WTC11 (cell line): ENCODE data around the gene SMIM5. TPM values are rescaled to one million over a fixed set of nuclear protein-coding genes. Genes with fewer than 3 reads are reported as not detected.
A peak's percentile ranks its signal among the peaks of the same experiment; 100 is the strongest.

Experiments
- ATAC-seq: fragments of 200-7000 bp; cut with Tn5 transposase; 2 replicates; pipeline ENCODE4 v1.10.0; 2021; ENCODE audit warnings: mild to moderate bottlenecking, moderate library complexity
- CTCF ChIA-PET: fragments of 300-600 bp; sonication (Branson Sonifier 250); formaldehyde crosslinking; loops from one replicate; lab custom pipeline; 2021; ENCODE audit warnings: antibody characterized with exemption; lab: Charles Lee
- POLR2A ChIA-PET: fragments of 350-600 bp; sonication (Branson Sonifier 250); formaldehyde crosslinking; loops from one replicate; lab custom pipeline; 2021; ENCODE audit warnings: antibody characterized with exemption; lab: Charles Lee
- DNase-seq: peaks from one replicate; pipeline ENCODE4 v3.0.0; 2021; ENCODE audit warnings: low spot score
- H3K27ac Mint-ChIP-seq: 2 replicates; pipeline ENCODE4 v1.8.0; 2021; ENCODE audit warnings: mixed read lengths
- H3K27me3 Mint-ChIP-seq: 2 replicates; pipeline ENCODE4 v1.8.0; 2021; ENCODE audit warnings: low read depth, mild to moderate bottlenecking, moderate library complexity, mixed read lengths
- H3K36me3 Mint-ChIP-seq: 2 replicates; pipeline ENCODE4 v1.8.0; 2021; ENCODE audit warnings: mixed read lengths
- H3K4me1 Mint-ChIP-seq: 2 replicates; pipeline ENCODE4 v1.8.0; 2022; ENCODE audit warnings: mixed read lengths
- H3K4me3 Mint-ChIP-seq: 2 replicates; pipeline ENCODE4 v1.8.0; 2021; ENCODE audit warnings: mild to moderate bottlenecking, moderate library complexity, mixed read lengths
- H3K9me3 Mint-ChIP-seq: 2 replicates; pipeline ENCODE4 v1.8.0; 2021; ENCODE audit warnings: mixed read lengths
- ESRRA ChIP-seq: sonication (generic); formaldehyde crosslinking; IDR thresholded peaks from 2 replicates; pipeline ENCODE4 v1.8.1; 2022; ENCODE audit warnings: mild to moderate bottlenecking, missing genetic modification reagents, borderline replicate concordance
- FOXP1 ChIP-seq: sonication (generic); formaldehyde crosslinking; IDR thresholded peaks from 2 replicates; pipeline ENCODE4 v1.8.0; 2022; ENCODE audit warnings: missing genetic modification reagents, mild to moderate bottlenecking, moderate library complexity, borderline replicate concordance
- HMGA2 ChIP-seq: fragments of 250-450 bp; sonication (Bioruptor Pico); IDR thresholded peaks from 2 replicates; pipeline ENCODE4 v1.4.0; 2021; ENCODE audit warnings: mild to moderate bottlenecking, moderate library complexity
- IRF2 ChIP-seq: sonication (generic); formaldehyde crosslinking; IDR thresholded peaks from 2 replicates; pipeline ENCODE4 v1.8.0; 2022; ENCODE audit warnings: low read depth, missing genetic modification reagents, borderline replicate concordance
- JAZF1 ChIP-seq: fragments of 250-450 bp; sonication (Bioruptor Pico); IDR thresholded peaks from 2 replicates; pipeline ENCODE4 v1.9.0; 2021; ENCODE audit warnings: moderate library complexity, mild to moderate bottlenecking, inconsistent platforms
- JUN ChIP-seq: sonication (generic); formaldehyde crosslinking; IDR thresholded peaks from 2 replicates; pipeline ENCODE4 v1.8.0; 2023; ENCODE audit warnings: mild to moderate bottlenecking, missing genetic modification reagents
- KAT7 ChIP-seq: sonication (generic); formaldehyde crosslinking; IDR thresholded peaks from 2 replicates; pipeline ENCODE4 v1.8.1; 2023; ENCODE audit warnings: missing genetic modification reagents, mild to moderate bottlenecking, borderline replicate concordance
- NFATC4 ChIP-seq: fragments of 250-450 bp; sonication (Bioruptor Pico); IDR thresholded peaks from 2 replicates; pipeline ENCODE4 v1.9.0; 2021; ENCODE audit warnings: mild to moderate bottlenecking
- NFE2L1 ChIP-seq: sonication (generic); formaldehyde crosslinking; IDR thresholded peaks from 2 replicates; pipeline ENCODE4 v1.8.1; 2023; ENCODE audit warnings: missing genetic modification reagents
- PRRX2 ChIP-seq: fragments of 250-450 bp; sonication (Bioruptor Pico); IDR thresholded peaks from 2 replicates; pipeline ENCODE4 v1.8.0; 2021; ENCODE audit warnings: mild to moderate bottlenecking
- RELA ChIP-seq: sonication (generic); formaldehyde crosslinking; IDR thresholded peaks from 2 replicates; pipeline ENCODE4 v1.8.1; 2022; ENCODE audit warnings: missing genetic modification reagents, mild to moderate bottlenecking, borderline replicate concordance
- SP1 ChIP-seq: sonication (generic); formaldehyde crosslinking; conservative IDR thresholded peaks from 2 replicates; pipeline ENCODE4 v1.8.1; 2022; ENCODE audit warnings: missing genetic modification reagents
- TEAD4 ChIP-seq: sonication (generic); formaldehyde crosslinking; IDR thresholded peaks from 2 replicates; pipeline ENCODE4 v1.8.0; 2022; ENCODE audit warnings: mild to moderate bottlenecking, missing genetic modification reagents
- ZNF138 ChIP-seq: sonication (generic); formaldehyde crosslinking; conservative IDR thresholded peaks from 2 replicates; pipeline ENCODE4 v1.8.1; 2022; ENCODE audit warnings: mild to moderate bottlenecking, moderate library complexity, missing genetic modification reagents
- total RNA-seq: library from RNA; stranded (reverse); gene quantifications from 3 replicates; pipeline ENCODE4 v1.2.3, GENCODE V29; 2021
- TF ChIP-seq, protein P1 (sequence below): sonication (generic); formaldehyde crosslinking; IDR thresholded peaks from 2 replicates; pipeline ENCODE4 v1.8.0; 2023; ENCODE audit warnings: mild to moderate bottlenecking, missing genetic modification reagents
- TF ChIP-seq, protein P2 (sequence below): sonication (generic); formaldehyde crosslinking; conservative IDR thresholded peaks from 2 replicates; pipeline ENCODE4 v1.8.1; 2023; ENCODE audit warnings: mild to moderate bottlenecking, low read depth, missing genetic modification reagents, moderate library complexity
- TF ChIP-seq, protein P3 (sequence below): sonication (generic); formaldehyde crosslinking; conservative IDR thresholded peaks from 2 replicates; pipeline ENCODE4 v1.8.1; 2022; ENCODE audit warnings: mild to moderate bottlenecking, missing genetic modification reagents

Gene SMIM5
- total RNA-seq, 1 experiment from 2014 or later, result not detected

DNA sequence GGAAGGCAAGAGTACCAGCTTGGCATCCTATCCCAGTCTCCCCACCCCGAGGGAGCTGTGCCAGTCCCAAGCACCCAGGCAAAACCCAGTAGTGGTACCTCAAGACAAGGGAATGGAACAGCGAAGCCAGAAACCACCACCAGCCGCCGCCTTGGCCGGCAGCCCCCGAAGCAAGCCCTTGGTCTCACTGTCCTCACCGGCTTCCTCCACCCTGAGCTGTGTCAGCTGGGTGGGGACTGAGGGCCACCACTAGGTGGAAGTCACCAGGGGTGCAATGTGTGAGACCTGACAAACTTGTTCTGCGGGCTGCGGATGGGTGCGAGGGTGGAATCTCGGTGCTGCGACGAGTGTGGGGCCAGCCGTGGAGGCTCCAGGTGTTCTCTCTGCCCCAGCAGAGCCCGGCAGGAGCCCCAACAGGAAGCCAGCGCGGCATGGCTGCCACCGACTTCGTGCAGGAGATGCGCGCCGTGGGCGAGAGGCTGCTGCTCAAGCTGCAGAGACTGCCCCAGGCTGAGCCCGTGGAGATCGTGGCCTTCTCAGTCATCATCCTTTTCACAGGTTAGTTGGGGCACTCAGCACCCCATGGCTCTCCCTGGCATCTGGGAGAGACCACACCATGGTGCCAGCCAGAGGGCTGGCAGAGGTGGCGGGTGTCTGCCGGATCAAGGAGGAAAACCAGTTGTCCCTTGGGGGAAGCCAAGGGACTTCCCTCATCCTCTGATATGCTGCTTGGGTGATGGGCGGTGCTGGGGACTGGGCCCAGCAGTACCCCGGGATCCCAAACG lies 6.7 kb downstream of the SMIM5 start:
- H3K27ac Mint-ChIP-seq, result 0 out of 2 replicates have a peak overlapping the region, but pooled peaks have one; percentile 32
- ChIA-PET POLR2A (no interaction called here), CTCF (interaction anchor here (1.6 to 5.7 kb wide), 4 partner anchors 13 to 108 kb away, joined by 4 to 37 read pairs (median 6); no protein-coding TSS in a partner anchor)
- no peak for DNase-seq
- TF ChIP-seq FOXP1 (CRISPR knock-in tag) (no peak), ZNF138 (CRISPR knock-in tag) (no peak), SP1 (CRISPR knock-in tag) (no peak), JUN (no peak), RELA (CRISPR knock-in tag) (no peak), KAT7 (CRISPR knock-in tag) (no peak), IRF2 (CRISPR knock-in tag) (no peak), HMGA2 (CRISPR knock-in tag) (no peak), JAZF1 (CRISPR knock-in tag) (no peak)
- H3K4me3 Mint-ChIP-seq, result no peak overlapping the region
- H3K4me1 Mint-ChIP-seq, result peaks cover 18% of the 10 kb centered on the region
- no peak for ATAC-seq
- H3K9me3 Mint-ChIP-seq, result no peaks in the 10 kb centered on the region
- H3K36me3 Mint-ChIP-seq, result no peaks in the 10 kb centered on the region
- H3K27me3 Mint-ChIP-seq, result no peaks in the 10 kb centered on the region

DNA sequence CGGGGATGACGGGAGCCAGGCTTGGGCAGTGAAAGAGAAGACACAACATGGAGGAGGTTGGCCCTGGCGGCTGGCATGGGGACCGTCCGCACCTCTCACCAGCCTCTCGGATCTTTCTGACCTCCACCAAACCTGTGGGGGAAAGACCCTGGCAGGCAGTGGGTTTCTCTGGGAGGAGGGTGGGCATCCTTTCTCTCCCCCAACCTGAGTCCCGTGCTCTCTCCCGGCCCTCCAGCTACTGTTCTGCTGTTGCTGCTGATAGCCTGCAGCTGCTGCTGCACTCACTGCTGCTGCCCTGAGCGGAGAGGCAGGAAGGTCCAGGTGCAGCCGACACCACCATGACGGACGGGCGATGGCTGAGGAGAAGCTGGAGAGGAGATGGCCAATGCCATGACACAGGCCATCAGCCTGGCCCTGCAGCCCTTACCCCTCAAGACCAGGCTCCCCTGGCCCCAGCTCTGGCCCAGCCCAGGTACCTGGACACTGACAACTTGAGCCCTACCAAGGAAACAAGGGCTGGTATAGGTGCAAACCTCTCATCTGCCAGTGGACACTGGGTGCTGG lies 7.4 kb downstream of the SMIM5 start:
- Mint-ChIP-seq H3K27ac (0 out of 2 replicates have a peak overlapping the region, but pooled peaks have one; percentile 32), H3K4me3 (no peak overlapping the region), H3K9me3 (no peaks in the 10 kb centered on the region), H3K4me1 (peaks cover 18% of the 10 kb centered on the region), H3K27me3 (no peaks in the 10 kb centered on the region), H3K36me3 (no peaks in the 10 kb centered on the region; the same call in 1 of the 2 replicates)
- ATAC-seq, result no peak
- CTCF ChIA-PET, result interaction anchor here (1.6 to 22.8 kb wide), 6 partner anchors 7 to 107 kb away, joined by 4 to 456 read pairs (median 23); partner anchors contain the start of gene SMIM5
- no peak for DNase-seq
- POLR2A ChIA-PET, result no interaction called here
- TF ChIP-seq, protein P1, sequence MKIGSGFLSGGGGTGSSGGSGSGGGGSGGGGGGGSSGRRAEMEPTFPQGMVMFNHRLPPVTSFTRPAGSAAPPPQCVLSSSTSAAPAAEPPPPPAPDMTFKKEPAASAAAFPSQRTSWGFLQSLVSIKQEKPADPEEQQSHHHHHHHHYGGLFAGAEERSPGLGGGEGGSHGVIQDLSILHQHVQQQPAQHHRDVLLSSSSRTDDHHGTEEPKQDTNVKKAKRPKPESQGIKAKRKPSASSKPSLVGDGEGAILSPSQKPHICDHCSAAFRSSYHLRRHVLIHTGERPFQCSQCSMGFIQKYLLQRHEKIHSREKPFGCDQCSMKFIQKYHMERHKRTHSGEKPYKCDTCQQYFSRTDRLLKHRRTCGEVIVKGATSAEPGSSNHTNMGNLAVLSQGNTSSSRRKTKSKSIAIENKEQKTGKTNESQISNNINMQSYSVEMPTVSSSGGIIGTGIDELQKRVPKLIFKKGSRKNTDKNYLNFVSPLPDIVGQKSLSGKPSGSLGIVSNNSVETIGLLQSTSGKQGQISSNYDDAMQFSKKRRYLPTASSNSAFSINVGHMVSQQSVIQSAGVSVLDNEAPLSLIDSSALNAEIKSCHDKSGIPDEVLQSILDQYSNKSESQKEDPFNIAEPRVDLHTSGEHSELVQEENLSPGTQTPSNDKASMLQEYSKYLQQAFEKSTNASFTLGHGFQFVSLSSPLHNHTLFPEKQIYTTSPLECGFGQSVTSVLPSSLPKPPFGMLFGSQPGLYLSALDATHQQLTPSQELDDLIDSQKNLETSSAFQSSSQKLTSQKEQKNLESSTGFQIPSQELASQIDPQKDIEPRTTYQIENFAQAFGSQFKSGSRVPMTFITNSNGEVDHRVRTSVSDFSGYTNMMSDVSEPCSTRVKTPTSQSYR (CRISPR knock-in tag), result no peak
- TF ChIP-seq KAT7 (CRISPR knock-in tag), result no peak
- no peak for TF ChIP-seq PRRX2
- TF ChIP-seq ESRRA, result no peak

DNA sequence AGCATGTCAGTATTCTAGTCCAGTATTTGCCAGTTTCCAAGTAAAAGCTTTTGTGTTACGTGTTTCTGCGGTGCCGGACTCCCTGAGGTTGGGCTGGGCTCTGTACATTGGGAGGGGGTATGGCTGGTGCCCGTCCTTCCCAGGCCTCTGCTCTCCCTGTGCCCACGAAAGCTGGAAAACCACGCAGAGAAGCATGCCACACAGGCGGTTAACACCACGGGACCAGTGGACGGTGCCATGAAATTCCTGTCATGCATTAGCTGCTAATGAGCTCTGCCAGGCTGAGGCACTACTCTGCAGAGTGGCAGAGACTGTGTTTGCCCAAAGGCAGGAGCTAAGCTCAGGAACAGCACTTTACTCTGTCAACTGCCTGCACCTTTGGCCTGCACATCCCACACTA lies 8.1 kb downstream of the SMIM5 start:
- Mint-ChIP-seq H3K36me3 (no peaks in the 10 kb centered on the region; the same call in 1 of the 2 replicates), H3K27me3 (no peaks in the 10 kb centered on the region), H3K9me3 (no peaks in the 10 kb centered on the region), H3K4me3 (no peak overlapping the region), H3K27ac (no peak overlapping the region), H3K4me1 (peaks cover 18% of the 10 kb centered on the region)
- ChIA-PET POLR2A (no interaction called here), CTCF (interaction anchor here (0.9 to 22.8 kb wide), 6 partner anchors 8 to 107 kb away, joined by 3 to 456 read pairs (median 23); partner anchors contain the start of gene SMIM5)
- ATAC-seq (no peak), DNase-seq (no peak)
- TF ChIP-seq, protein P2, sequence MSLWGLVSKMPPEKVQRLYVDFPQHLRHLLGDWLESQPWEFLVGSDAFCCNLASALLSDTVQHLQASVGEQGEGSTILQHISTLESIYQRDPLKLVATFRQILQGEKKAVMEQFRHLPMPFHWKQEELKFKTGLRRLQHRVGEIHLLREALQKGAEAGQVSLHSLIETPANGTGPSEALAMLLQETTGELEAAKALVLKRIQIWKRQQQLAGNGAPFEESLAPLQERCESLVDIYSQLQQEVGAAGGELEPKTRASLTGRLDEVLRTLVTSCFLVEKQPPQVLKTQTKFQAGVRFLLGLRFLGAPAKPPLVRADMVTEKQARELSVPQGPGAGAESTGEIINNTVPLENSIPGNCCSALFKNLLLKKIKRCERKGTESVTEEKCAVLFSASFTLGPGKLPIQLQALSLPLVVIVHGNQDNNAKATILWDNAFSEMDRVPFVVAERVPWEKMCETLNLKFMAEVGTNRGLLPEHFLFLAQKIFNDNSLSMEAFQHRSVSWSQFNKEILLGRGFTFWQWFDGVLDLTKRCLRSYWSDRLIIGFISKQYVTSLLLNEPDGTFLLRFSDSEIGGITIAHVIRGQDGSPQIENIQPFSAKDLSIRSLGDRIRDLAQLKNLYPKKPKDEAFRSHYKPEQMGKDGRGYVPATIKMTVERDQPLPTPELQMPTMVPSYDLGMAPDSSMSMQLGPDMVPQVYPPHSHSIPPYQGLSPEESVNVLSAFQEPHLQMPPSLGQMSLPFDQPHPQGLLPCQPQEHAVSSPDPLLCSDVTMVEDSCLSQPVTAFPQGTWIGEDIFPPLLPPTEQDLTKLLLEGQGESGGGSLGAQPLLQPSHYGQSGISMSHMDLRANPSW (CRISPR knock-in tag), result no peak
- TF ChIP-seq, protein P3, sequence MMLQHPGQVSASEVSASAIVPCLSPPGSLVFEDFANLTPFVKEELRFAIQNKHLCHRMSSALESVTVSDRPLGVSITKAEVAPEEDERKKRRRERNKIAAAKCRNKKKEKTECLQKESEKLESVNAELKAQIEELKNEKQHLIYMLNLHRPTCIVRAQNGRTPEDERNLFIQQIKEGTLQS (CRISPR knock-in tag), result no peak
- TF ChIP-seq NFATC4 (CRISPR knock-in tag) (no peak), TEAD4 (no peak), NFE2L1 (CRISPR knock-in tag) (no peak)
- TF ChIP-seq, all 79 proteins: peak for 0
